ENCODE data around the gene CELSR1.

Gene CELSR1

DNA sequence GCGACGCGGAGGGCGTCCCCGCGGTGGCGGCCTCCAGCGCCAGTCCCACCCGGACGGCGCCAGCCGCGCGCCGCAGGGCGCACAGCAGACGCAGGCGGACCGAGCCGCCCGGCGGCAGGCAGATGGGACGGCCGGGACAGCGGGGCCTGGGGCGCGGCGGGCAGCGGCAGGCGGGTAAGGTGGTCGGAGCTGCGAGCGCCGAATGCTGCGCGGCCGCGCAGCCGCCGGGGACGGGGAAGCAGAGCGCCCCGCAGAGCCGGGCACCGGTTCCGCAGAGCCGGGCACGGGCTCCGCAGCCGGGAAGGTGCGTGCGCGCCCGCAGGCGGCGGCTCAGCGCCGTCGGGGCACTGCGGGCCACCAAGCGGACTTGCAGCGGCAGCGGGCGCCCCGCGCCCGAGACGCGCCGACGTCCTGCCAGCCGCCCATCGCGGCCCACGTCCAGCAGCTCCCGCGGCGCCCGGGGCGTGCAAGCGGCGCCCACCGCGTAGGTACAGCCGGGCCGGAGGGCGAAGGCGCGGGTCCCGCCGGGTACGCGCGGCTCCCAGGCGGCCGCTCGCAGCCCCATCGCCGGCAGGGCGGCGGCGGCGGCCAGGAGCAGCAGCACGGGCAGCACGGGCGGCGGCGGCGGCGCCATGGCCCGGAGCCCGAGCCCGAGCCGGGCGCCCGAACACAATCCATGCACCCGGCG is 739 bp downstream of the CELSR1 start:
- TF ChIP-seq, protein P1, sequence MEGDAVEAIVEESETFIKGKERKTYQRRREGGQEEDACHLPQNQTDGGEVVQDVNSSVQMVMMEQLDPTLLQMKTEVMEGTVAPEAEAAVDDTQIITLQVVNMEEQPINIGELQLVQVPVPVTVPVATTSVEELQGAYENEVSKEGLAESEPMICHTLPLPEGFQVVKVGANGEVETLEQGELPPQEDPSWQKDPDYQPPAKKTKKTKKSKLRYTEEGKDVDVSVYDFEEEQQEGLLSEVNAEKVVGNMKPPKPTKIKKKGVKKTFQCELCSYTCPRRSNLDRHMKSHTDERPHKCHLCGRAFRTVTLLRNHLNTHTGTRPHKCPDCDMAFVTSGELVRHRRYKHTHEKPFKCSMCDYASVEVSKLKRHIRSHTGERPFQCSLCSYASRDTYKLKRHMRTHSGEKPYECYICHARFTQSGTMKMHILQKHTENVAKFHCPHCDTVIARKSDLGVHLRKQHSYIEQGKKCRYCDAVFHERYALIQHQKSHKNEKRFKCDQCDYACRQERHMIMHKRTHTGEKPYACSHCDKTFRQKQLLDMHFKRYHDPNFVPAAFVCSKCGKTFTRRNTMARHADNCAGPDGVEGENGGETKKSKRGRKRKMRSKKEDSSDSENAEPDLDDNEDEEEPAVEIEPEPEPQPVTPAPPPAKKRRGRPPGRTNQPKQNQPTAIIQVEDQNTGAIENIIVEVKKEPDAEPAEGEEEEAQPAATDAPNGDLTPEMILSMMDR (IDR thresholded peaks at IDR 0.05; ENCODE audit: poor library complexity, severe bottlenecking) = peak; percentile 19
- H3K36me3 ChIP-seq (ENCODE audit: low read depth) = peaks cover 26% of the 10 kb centered on the region
- ATAC-seq (ENCODE audit: low read depth) = no peak
- H3K27me3 ChIP-seq (ENCODE audit: insufficient read depth, poor library complexity, severe bottlenecking) = no peaks in the 10 kb centered on the region
- DNase-seq (ENCODE audit: low spot score) = no peak
- no peaks in the 10 kb centered on the region for H3K9me3 ChIP-seq (ENCODE audit: severe bottlenecking)
- H3K4me1 ChIP-seq (ENCODE audit: insufficient read depth, poor library complexity, severe bottlenecking) = peaks cover 17% of the 10 kb centered on the region
- H3K27ac ChIP-seq (ENCODE audit: poor library complexity, severe bottlenecking) = peak overlapping the region; percentile 64
- H3K4me3 ChIP-seq (ENCODE audit: severe bottlenecking) = peak overlapping the region; percentile 92

DNA sequence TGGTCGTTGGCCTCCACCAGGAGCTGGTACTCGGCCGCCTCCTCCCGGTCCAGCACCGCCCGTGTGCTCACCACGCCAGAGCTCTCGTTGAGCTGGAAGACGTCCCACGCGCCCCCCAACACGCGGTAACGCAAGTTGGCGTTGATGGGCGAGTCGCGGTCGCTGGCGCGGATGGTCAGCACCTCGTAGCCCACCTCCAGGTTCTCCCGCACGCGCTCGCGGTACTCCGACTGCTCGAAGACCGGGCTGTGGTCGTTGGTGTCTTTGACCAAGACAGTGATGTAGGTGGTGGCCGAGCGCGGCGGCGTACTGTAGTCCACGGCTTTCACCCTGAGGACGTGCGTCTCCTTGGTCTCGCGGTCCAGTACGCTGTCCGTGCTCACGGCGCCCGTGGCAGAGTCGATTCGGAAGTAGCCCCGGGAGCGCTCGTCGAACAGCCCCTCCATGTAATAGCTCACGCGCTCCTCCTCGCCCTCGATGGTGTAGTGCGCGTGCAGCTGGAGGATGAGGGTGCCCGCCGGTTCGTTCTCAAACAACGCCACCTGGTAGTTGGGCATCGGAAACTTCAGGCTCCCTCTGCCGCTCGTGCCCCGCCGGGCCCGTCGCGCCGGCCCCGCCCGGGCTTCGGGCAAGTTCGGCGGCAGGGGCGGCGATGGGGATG is 1.4 kb downstream of the CELSR1 start:
- peak overlapping the region; percentile 92 for H3K4me3 ChIP-seq (ENCODE audit: severe bottlenecking)

DNA sequence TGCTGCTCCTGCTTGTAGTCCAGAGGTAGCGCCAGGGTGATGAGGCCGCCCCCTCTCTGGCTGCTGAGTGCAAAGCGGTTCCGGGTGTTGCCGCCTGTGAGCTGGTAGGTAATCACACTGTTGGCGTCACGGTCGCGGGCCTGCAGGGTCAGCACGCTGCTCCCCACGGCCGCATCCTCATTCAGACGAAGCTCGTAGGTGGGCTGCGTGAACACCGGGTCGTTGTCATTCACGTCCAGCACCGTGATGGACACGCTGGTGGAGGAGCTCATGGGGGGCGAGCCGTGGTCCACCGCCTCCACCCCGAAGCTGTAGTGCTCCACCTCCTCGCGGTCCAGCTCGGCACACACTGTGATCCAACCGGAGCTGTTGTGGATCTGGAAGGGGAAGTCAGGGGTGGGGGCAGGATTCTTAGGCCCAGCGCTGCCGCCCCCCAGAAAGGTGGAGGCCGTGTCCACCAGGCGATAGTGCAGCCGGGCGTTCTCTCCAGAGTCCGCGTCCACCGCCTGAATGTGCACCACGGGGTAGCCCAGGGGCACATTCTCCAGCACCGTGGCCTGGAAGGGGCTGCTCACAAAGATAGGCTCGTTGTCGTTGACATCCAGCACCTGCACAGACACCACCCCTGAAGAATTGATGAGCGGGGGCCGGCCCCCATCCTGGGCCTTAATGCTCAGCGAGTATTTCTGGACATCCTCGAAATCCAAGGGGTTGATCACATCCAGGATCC is 2.4 kb downstream of the CELSR1 start:
- Histone ChIP-seq H3K27ac (ENCODE audit: poor library complexity, severe bottlenecking) (no peak overlapping the region), H3K9me3 (ENCODE audit: severe bottlenecking) (no peaks in the 10 kb centered on the region), H3K4me3 (ENCODE audit: severe bottlenecking) (no peak overlapping the region), H3K4me1 (ENCODE audit: insufficient read depth, poor library complexity, severe bottlenecking) (peaks cover 20% of the 10 kb centered on the region), H3K27me3 (ENCODE audit: insufficient read depth, poor library complexity, severe bottlenecking) (no peaks in the 10 kb centered on the region), H3K36me3 (ENCODE audit: low read depth) (peaks cover 37% of the 10 kb centered on the region)
- no peak for DNase-seq (ENCODE audit: low spot score)
- TF ChIP-seq, protein P1 (IDR thresholded peaks at IDR 0.05; ENCODE audit: poor library complexity, severe bottlenecking) = no peak
- ATAC-seq (ENCODE audit: low read depth) = no peak

More for the DNA sequence above, 1.4 kb downstream of the CELSR1 start:
- Histone ChIP-seq H3K27me3 (ENCODE audit: insufficient read depth, poor library complexity, severe bottlenecking) (no peaks in the 10 kb centered on the region), H3K9me3 (ENCODE audit: severe bottlenecking) (no peaks in the 10 kb centered on the region), H3K27ac (ENCODE audit: poor library complexity, severe bottlenecking) (peak overlapping the region; percentile 64), H3K4me1 (ENCODE audit: insufficient read depth, poor library complexity, severe bottlenecking) (peaks cover 15% of the 10 kb centered on the region), H3K36me3 (ENCODE audit: low read depth) (peaks cover 32% of the 10 kb centered on the region)
- TF ChIP-seq, protein P1 (IDR thresholded peaks at IDR 0.05; ENCODE audit: poor library complexity, severe bottlenecking) = no peak
- DNase-seq (ENCODE audit: low spot score) (no peak), ATAC-seq (ENCODE audit: low read depth) (no peak)

DNA sequence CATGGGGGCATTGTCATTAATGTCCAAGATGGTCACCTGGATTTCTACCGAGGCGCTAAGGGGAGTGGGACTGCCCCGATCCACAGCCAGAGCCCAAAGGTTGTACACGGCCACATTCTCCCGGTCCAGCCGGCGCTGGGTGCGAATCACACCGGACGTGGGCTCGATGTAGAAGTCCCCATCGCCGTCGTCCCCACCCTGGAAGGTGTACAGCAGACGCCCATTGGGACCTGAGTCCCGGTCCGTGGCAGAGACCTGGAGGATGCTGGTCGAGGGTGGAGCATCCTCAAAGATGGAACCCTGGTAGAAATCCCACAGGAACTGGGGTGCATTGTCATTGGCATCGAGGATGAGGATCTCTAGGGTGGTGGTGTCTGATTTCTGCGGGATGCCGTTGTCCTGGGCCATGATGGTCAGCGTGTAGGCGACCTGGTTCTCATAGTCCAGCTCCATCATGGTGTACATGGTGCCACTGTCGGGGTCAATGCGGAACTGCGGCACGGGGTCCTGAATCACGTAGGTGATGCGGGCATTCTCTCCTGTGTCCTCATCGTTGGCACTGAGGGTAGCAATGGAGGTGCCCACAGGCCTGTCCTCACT is 3.1 kb downstream of the CELSR1 start:
- DNase-seq (ENCODE audit: low spot score) = no peak
- Histone ChIP-seq H3K27ac (ENCODE audit: poor library complexity, severe bottlenecking) (no peak overlapping the region), H3K36me3 (ENCODE audit: low read depth) (peaks cover 44% of the 10 kb centered on the region), H3K27me3 (ENCODE audit: insufficient read depth, poor library complexity, severe bottlenecking) (no peaks in the 10 kb centered on the region), H3K4me1 (ENCODE audit: insufficient read depth, poor library complexity, severe bottlenecking) (peaks cover 18% of the 10 kb centered on the region), H3K9me3 (ENCODE audit: severe bottlenecking) (no peaks in the 10 kb centered on the region), H3K4me3 (ENCODE audit: severe bottlenecking) (no peak overlapping the region)
- TF ChIP-seq, protein P1 (IDR thresholded peaks at IDR 0.05; ENCODE audit: poor library complexity, severe bottlenecking) = no peak
- no peak for ATAC-seq (ENCODE audit: low read depth)

All from RWPE2 (cell line).